Measurements from ENCODE around the gene PLD3.

DNA sequence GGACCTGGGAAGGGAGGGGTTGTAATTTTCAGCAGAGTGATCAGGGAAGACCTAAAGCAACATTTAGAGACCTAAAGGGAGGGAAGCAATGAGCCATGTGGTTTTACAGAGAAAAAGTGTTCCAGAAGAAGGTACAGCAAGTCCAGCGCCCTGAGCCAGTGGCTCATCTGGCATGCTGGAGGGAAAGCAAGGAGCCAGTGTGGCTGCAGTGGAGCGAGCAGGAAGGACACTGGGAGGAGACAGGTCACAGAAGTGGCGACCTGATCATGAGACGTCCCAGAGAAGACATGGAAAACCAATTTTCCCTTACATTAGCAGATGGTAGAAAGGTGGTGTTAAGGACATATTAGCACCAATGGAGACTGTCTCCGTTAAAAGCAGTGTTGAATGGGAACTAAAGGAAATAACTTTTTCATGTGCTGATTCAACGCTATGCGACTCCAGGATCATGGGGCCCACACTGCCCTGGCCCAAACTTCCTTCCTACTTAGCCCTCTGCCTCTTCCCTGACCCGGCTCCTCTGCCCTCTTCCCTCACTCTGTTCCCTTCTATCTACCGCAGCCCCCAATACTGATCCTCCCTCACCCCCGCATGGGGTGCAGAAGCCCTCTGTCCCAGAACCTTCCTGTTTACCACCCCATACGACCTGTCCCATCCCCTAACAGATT is 5.7 kb upstream of the PLD3 start:
- TF ChIP-seq, protein P1, sequence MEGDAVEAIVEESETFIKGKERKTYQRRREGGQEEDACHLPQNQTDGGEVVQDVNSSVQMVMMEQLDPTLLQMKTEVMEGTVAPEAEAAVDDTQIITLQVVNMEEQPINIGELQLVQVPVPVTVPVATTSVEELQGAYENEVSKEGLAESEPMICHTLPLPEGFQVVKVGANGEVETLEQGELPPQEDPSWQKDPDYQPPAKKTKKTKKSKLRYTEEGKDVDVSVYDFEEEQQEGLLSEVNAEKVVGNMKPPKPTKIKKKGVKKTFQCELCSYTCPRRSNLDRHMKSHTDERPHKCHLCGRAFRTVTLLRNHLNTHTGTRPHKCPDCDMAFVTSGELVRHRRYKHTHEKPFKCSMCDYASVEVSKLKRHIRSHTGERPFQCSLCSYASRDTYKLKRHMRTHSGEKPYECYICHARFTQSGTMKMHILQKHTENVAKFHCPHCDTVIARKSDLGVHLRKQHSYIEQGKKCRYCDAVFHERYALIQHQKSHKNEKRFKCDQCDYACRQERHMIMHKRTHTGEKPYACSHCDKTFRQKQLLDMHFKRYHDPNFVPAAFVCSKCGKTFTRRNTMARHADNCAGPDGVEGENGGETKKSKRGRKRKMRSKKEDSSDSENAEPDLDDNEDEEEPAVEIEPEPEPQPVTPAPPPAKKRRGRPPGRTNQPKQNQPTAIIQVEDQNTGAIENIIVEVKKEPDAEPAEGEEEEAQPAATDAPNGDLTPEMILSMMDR (conservative IDR thresholded peaks at IDR 0.05; ENCODE audit: low read depth in 2 of 2), result no peak
- no peak for TF ChIP-seq EZH2phosphoT487 (IDR thresholded peaks at IDR 0.05; ENCODE audit: unreplicated experiment)
- TF ChIP-seq CREB1 (CRISPR knock-in tag; IDR thresholded peaks at IDR 0.05; ENCODE audit: low read depth), result no peak
- TF ChIP-seq EZH2 (IDR thresholded peaks at IDR 0.05; ENCODE audit: low read depth, unreplicated experiment), result no peak
- no peak for TF ChIP-seq POLR2AphosphoS5 (IDR thresholded peaks at IDR 0.05; ENCODE audit: low read depth)
- TF ChIP-seq REST (IDR thresholded peaks at IDR 0.05; ENCODE audit: unreplicated experiment), result no peak
- TF ChIP-seq ZNF331 (CRISPR knock-in tag; IDR thresholded peaks at IDR 0.05; ENCODE audit: low read depth), result no peak
- no peak for TF ChIP-seq ETS1 (IDR thresholded peaks at IDR 0.05)
- TF ChIP-seq NANOG (IDR thresholded peaks at IDR 0.05; ENCODE audit: borderline replicate concordance), result no peak
